GM12878 (cell line): ENCODE data around the gene PAX5. TPM values are rescaled to one million over a fixed set of nuclear protein-coding genes. Genes with fewer than 3 reads are reported as not detected.

Source experiments
- ATAC-seq: fragments of 200-7000 bp; cut with Tn5 transposase; 3 replicates; pipeline ENCODE4 v1.9.1; 2020; ENCODE audit warnings: mild to moderate bottlenecking, moderate library complexity
- BruUV-seq: library from RNA; stranded (reverse); fragments of 400-500 nt; replicated peaks from 2 replicates; lab custom pipeline; 2021; lab: Mats Ljungman, UMichigan
- CTCF ChIA-PET: fragments of 300-600 bp; sonication (Branson Sonifier 250); formaldehyde crosslinking; extraction: SDS; loops from one replicate; lab custom pipeline; 2021; ENCODE audit warnings: inconsistent platforms; lab: Yijun Ruan, JAX
- POLR2A ChIA-PET: fragments of 350-600 bp; formaldehyde crosslinking; extraction: SDS; loops from one replicate; lab custom pipeline; 2021; ENCODE audit warnings: inconsistent platforms; lab: Charles Lee
- RAD21 ChIA-PET: fragments of 300-600 bp; sonication (Branson Sonifier 250); formaldehyde crosslinking; loops from one replicate; lab custom pipeline; 2023; ENCODE audit warnings: antibody characterized with exemption; ENCODE audit not compliant: unreplicated experiment; lab: Charles Lee
- SMC1A ChIA-PET: fragments of 300-600 bp; sonication (Branson Sonifier 250); formaldehyde crosslinking; loops from one replicate; lab custom pipeline; 2023; ENCODE audit not compliant: unreplicated experiment, uncharacterized antibody; lab: Charles Lee
- DNase-seq: peaks from one replicate; pipeline ENCODE4 v3.0.0-alpha.2; 2011; ENCODE audit warnings: low read depth, low spot score
- FAIRE-seq: peaks from 3 replicates; lab custom pipeline; 2011; peaks lifted over from hg19 to GRCh38; lab: Jason Lieb, UNC
- H2AFZ ChIP-seq: 2 replicates; pipeline ENCODE4 v1.6.0; 2011; ENCODE audit warnings: low read depth, low read length, control low read depth; ENCODE audit not compliant: control insufficient read depth
- H3K27ac ChIP-seq: 2 replicates; pipeline ENCODE4 v1.5.1; 2011; ENCODE audit warnings: control low read depth; ENCODE audit not compliant: control insufficient read depth, insufficient read depth
- H3K27me3 ChIP-seq, 2 experiments: replicated peaks in 1 of 2; 2 replicates each; pipeline versions ENCODE4 v1.6.0 to v1.6.1; 2011; ENCODE audit warnings: low read length in 1 of 2; ENCODE audit not compliant: control insufficient read depth in 2 of 2, insufficient read depth in 2 of 2
- H3K36me3 ChIP-seq, 2 experiments: 2 replicates each; pipeline ENCODE4 v1.5.1; 2011; ENCODE audit warnings: low read length in 1 of 2; ENCODE audit not compliant: control insufficient read depth in 2 of 2, insufficient read depth in 2 of 2
- H3K4me1 ChIP-seq: 2 replicates; pipeline ENCODE4 v1.6.1; 2011; ENCODE audit warnings: mild to moderate bottlenecking, low read length, moderate library complexity, mixed read lengths; ENCODE audit not compliant: control insufficient read depth, insufficient read depth
- H3K4me2 ChIP-seq: 2 replicates; pipeline ENCODE4 v1.6.0; 2011; ENCODE audit warnings: control low read depth; ENCODE audit not compliant: control insufficient read depth, insufficient read depth
- H3K4me3 ChIP-seq: fragments of 200-600 bp; sonication (generic); 2 replicates; pipeline ENCODE4 v1.5.1; 2016
- H3K79me2 ChIP-seq: 2 replicates; pipeline ENCODE4 v1.6.0; 2011; ENCODE audit warnings: low read length; ENCODE audit not compliant: control insufficient read depth, insufficient read depth
- H3K9ac ChIP-seq: 2 replicates; pipeline ENCODE4 v1.8.0; 2011; ENCODE audit warnings: low read length, control low read depth, mixed read lengths; ENCODE audit not compliant: control insufficient read depth, insufficient read depth
- H3K9me3 ChIP-seq: replicated peaks from 3 replicates; pipeline ENCODE4 v1.5.1; 2011; ENCODE audit warnings: mild to moderate bottlenecking, low read length; ENCODE audit not compliant: control insufficient read depth, insufficient read depth
- H4K20me1 ChIP-seq: 2 replicates; pipeline ENCODE4 v1.6.0; 2011; ENCODE audit not compliant: control insufficient read depth, insufficient read depth
- CBFB ChIP-seq: IDR thresholded peaks from 2 replicates; pipeline ENCODE4 v1.6.1; 2016; ENCODE audit warnings: antibody characterized with exemption, low read depth
- EP300 ChIP-seq, 2 experiments: fragments of 150-350 bp in 1 of 2; IDR thresholded peaks; 2 replicates each; pipeline ENCODE4 v1.6.1; 2011 to 2012; ENCODE audit warnings: low read depth in 2 of 2, low read length in 2 of 2, borderline replicate concordance in 1 of 2, improper control_type of control experiment in 1 of 2, inconsistent platforms in 1 of 2; ENCODE audit not compliant: control insufficient read depth in 1 of 2
- HDAC2 ChIP-seq: fragments of 200-600 bp; sonication (generic); IDR thresholded peaks from 2 replicates; pipeline ENCODE4 v1.6.1; 2017
- KLF5 ChIP-seq: fragments of 450-650 bp; IDR thresholded peaks from 2 replicates; pipeline ENCODE4 v1.6.1; 2014; ENCODE audit warnings: mild to moderate bottlenecking; ENCODE audit not compliant: partially characterized antibody
- USF1 ChIP-seq: IDR thresholded peaks from 2 replicates; pipeline ENCODE4 v1.6.1; 2011; ENCODE audit warnings: borderline replicate concordance, low read depth, mild to moderate bottlenecking, moderate library complexity, mixed read lengths, low read length; ENCODE audit not compliant: insufficient read depth; ENCODE audit errors: extremely low read length
- ZBTB33 ChIP-seq: fragments of 450-650 bp; IDR thresholded peaks from 2 replicates; pipeline ENCODE4 v1.6.1; 2017; ENCODE audit warnings: mild to moderate bottlenecking
- WGBS: methylation state at CpG from one replicate; pipeline ENCODE4 v1.1.6; 2016; ENCODE audit warnings: low lambda C conversion rate; ENCODE audit not compliant: insufficient replicate concordance, insufficient coverage; ENCODE audit errors: missing lambda C conversion rate; 5-methylcytosine and 5-hydroxymethylcytosine counted together
- in situ Hi-C: fragments of 300-500 bp; cut with MboI; formaldehyde crosslinking; loops from 9 replicates; pipeline ENCODE4 v1.14.3; 2018; ENCODE audit warnings: mixed read lengths
- intact Hi-C: fragments of 100-400 bp; cut with micrococcal nuclease; formaldehyde crosslinking; loops from one replicate; pipeline ENCODE4 v1.14.2; 2022; ENCODE audit not compliant: unreplicated experiment
- polyA plus RNA-seq, 11 experiments: library from polyadenylated mRNA; depleted of rRNA in 4 of 11; unstranded in 6 of 11; stranded (reverse) in 5 of 11; fragments of >200 nt; fragmentation: Nextera tagmentation in 4 of 11; fragmentation: Illumina TruSeq in 1 of 11; extraction: Ambion mirVana in 4 of 11; extraction: Trizol in 1 of 11; gene quantifications; 1 replicate in 1 of 11; 2 replicates in 10 of 11; pipeline versions ENCODE4 v1.2.1 to v1.2.3, GENCODE V29; 2011 to 2016; ENCODE audit warnings: inconsistent platforms in 2 of 11, missing spikeins in 2 of 11, low read depth in 1 of 11
- total RNA-seq, 4 experiments: library from RNA; depleted of rRNA in 3 of 4; stranded (reverse); fragments of >200 nt in 3 of 4; fragmentation: Illumina TruSeq in 1 of 4; extraction: Trizol in 1 of 4; gene quantifications; 2 replicates each; pipeline versions ENCODE4 v1.2.1 to v1.2.3, GENCODE V29; 2013 to 2021

Gene PAX5
- total and polyA plus RNA-seq, 10 of the 15 experiments (the other 5 are each of a cell fraction or from before 2014, with no cell fraction given), result 2.2 to 123 (median 31.9) TPM

GRCh38 chr9:36797471-36798220 lies 236.4 kb downstream of the PAX5 start:
- H4K20me1 ChIP-seq, result no peaks in the 10 kb centered on the region
- ChIA-PET SMC1A (interaction anchor here (0.6 kb wide), 1 partner anchor 63 kb away, joined by 3 read pairs; no protein-coding TSS in a partner anchor), CTCF (interaction anchor here (1.1 kb wide), 1 partner anchor 12 kb away, joined by 3 read pairs; no protein-coding TSS in a partner anchor), RAD21 (no interaction called here), POLR2A (no interaction called here)
- no peak for DNase-seq
- H3K36me3 ChIP-seq, result no peaks in the 10 kb centered on the region
- BruUV-seq, result no TSS peak
- no peak overlapping the region for H3K4me3 ChIP-seq
- no peaks in the 10 kb centered on the region for H3K79me2 ChIP-seq
- in situ Hi-C loops, result no loop called here
- H3K4me2 ChIP-seq, result no peak overlapping the region
- 29% methylated on average over 17 of the region's 17 CpGs for WGBS
- H3K27me3 ChIP-seq, result no peaks in the 10 kb centered on the region; a peak in 1 of 4 replicates
- no peak for TF ChIP-seq ZBTB33
- no peak for TF ChIP-seq CBFB
- TF ChIP-seq KLF5, result no peak
- TF ChIP-seq EP300 (IDR thresholded peaks at IDR 0.05; ENCODE audit: borderline replicate concordance in 1 of 2, control insufficient read depth in 1 of 2, low read depth in 2 of 2, low read length in 2 of 2), result no peak
- no peak for TF ChIP-seq USF1
- no peak for TF ChIP-seq HDAC2
- H3K9ac ChIP-seq, result no peak overlapping the region
- no peaks in the 10 kb centered on the region for H3K4me1 ChIP-seq
- ATAC-seq, result peak; percentile 19
- FAIRE-seq, result no peak
- no peak overlapping the region for H3K27ac ChIP-seq
- peaks cover 5% of the 10 kb centered on the region; the same call in 2 of the 3 replicates for H3K9me3 ChIP-seq
- intact Hi-C loops, result loop anchor here (1.0 kb wide), 1 partner anchor 194 kb away; no protein-coding TSS in a partner anchor
- H2AFZ ChIP-seq, result no peak overlapping the region
